GM12875 (cell line): Measurements from ENCODE around the gene TC2N.
A peak's percentile ranks its signal among the peaks of the same experiment; 100 is the strongest.

Experiments used
- H3K4me3 ChIP-seq: one replicate; pipeline ENCODE4 v1.5.1; 2011; ENCODE audit warnings: low read depth, low read length, control low read depth
- TF ChIP-seq, protein P1 (sequence below): IDR thresholded peaks from 2 replicates; pipeline ENCODE4 v1.5.1; 2011; ENCODE audit warnings: low read depth, mild to moderate bottlenecking, control low read depth, inconsistent platforms, low read length, moderate library complexity, borderline replicate concordance; ENCODE audit not compliant: insufficient read depth

TC2N gene

DNA sequence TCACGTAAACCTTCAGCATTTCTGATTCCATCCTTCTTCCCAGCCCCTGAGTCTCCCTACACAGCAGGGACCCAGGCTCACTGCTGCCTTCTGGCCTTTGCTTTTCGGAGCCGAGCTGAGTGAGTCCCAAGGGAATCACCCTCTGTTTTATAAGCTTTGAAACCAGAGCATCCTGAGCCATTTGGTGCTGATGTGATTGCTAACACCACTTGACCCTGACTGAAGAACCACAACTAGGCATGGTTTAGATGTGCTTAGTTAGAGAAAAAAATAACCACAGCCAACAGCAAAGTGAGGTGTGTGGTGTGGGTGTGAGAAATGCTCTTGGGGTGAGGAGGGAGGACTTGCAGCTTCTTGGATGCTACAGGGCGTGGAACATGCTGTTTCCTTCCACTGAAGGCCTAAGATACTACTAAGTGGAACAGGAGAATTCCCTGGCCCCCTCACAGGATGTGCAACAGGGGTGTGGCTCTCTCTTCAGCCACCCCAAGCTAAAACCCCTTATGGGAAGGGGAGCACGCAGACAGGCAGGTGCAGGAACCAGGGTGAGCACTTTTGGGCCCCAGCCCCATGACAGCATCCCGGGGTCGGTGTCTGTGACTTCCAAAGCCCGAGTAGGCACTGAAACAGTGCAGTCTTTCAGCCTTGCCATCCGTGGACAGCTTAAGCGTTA, at the start of gene TC2N:
Gene TC2N (minus strand): TSS at position 221 of the 673 bp plus-strand sequence. CDS start 53,767 bp downstream, outside the sequence.
- no peak within 1 kb of the TSS for H3K4me3 ChIP-seq
- TF ChIP-seq, protein P1, sequence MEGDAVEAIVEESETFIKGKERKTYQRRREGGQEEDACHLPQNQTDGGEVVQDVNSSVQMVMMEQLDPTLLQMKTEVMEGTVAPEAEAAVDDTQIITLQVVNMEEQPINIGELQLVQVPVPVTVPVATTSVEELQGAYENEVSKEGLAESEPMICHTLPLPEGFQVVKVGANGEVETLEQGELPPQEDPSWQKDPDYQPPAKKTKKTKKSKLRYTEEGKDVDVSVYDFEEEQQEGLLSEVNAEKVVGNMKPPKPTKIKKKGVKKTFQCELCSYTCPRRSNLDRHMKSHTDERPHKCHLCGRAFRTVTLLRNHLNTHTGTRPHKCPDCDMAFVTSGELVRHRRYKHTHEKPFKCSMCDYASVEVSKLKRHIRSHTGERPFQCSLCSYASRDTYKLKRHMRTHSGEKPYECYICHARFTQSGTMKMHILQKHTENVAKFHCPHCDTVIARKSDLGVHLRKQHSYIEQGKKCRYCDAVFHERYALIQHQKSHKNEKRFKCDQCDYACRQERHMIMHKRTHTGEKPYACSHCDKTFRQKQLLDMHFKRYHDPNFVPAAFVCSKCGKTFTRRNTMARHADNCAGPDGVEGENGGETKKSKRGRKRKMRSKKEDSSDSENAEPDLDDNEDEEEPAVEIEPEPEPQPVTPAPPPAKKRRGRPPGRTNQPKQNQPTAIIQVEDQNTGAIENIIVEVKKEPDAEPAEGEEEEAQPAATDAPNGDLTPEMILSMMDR: no peak

DNA sequence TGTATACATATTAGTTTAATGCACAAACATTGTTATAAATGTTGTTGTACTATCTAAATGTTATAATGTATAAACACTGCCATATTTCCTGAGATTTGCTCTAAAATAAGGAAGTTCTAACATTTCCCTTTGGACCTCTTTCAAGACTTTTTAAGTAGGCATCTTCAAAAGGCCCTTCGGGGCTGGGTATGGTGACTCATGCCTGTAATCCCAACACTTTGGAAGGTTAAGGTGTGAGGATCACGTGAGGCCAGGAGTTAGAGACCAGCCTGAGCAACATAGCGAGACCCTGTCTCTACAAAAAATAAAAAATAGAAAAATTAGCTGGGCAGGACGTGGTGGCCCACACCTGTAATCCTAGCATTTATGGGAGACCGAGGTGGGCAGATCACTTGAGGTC, 44.7 kb upstream of the TC2N start:
- H3K4me3 ChIP-seq: no peak overlapping the region
- TF ChIP-seq, protein P1: no peak

DNA sequence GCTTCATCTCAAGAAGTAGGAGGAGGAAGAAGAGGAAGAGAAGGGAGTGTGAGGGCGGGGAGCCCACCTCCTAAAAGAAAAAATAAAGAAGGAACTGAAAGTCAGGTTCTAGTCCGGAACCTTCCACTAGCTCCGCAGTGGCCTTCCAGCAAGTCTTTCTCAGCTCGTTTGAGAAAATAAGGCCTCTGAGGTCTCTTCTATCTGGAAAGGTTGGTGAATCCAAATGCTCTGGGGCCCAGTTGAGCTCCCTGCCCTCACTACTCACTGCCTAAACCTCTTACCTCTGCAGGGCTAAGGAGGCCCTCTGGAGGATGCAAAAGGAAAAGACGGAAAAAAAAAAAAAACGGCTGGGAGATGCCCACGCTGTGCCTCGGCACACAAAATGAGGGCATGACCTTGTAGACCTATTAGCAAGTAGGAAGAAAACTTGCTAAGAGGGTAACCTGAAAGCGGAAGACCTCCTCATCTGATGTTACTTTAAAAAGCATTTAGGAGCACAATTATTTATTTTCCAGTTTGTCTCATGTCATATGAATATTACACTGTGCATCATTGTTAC, 44.2 kb upstream of the TC2N start:
- H3K4me3 ChIP-seq: no peak overlapping the region
- TF ChIP-seq, protein P1: peak; percentile 38; the same call in 1 of the 2 replicates

DNA sequence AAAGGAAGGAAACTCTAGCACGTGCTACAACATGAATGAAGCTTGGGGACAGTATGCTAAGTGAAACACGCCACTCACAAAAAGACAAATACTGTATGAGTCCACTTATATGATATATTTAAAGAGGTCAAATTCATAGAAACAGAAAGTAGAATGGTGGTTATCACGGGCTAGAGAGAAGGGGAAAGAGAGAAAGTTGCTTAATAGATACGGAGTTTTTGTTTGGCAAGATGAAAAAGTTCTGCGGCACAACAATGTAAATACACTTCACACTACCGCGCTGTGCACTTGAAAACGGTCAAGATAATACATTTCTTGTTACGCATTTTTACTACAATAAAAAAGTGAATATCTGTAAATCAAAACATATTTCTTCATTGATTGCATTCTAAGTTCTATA, 42.9 kb upstream of the TC2N start:
- no peak overlapping the region for H3K4me3 ChIP-seq
- TF ChIP-seq, protein P1: no peak

DNA sequence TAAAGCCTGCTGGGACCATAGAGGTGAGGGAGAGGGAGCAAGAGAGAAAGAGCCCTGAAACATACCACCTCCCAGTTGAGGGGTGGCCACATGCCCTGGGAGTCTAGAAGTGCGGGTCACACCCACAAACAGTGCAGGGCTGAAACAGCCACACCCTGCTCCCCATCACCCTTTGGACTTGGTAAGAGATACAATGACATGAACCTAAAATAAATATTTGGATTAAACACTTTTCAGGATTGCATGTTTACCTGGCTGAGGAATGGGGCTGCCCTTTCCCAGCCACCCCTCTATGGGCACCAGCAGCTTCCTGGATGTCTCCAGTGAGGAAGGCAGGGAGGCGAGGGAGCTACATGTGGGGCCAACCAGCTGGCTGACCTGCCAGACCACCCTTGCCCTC, 39.0 kb upstream of the TC2N start:
- TF ChIP-seq, protein P1: no peak
- H3K4me3 ChIP-seq: no peak overlapping the region

DNA sequence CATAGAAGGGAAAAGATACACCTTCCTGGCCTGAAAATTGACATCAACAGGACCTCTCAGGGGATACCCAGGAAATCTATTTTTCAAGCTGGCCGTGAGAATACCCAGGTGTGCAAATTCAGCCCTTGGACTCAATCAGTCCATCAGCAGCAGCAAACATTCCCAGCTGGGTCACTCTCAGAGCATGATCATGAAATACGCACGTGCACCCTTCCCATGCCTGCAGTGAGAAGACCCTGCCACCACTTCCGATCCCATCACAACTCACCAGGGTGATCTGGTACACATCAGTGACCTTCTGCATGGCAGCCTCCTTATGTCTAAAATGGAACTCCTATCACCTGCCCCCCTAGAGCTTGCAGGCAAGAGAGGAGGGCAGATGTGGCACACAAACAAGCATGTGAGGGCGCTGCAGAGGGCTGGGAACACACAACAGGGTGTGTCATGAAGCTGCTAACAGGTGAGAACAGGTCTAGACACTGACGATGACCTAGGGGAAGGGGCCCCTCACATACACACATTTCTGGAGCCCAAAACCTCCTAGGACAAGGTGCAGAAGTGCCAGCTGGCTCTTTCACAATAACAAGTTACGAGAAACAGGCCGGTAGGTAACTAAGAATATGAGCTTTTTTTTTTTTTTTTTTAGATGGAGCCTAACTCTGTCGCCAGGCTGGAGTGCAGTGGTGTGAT, 37.8 kb upstream of the TC2N start:
- TF ChIP-seq, protein P1: no peak
- no peak overlapping the region for H3K4me3 ChIP-seq
